ENCODE results near the gene VWA5B2. TPM values are rescaled to one million over a fixed set of nuclear protein-coding genes. Genes with fewer than 3 reads are reported as not detected.
A peak's percentile ranks its signal among the peaks of the same experiment; 100 is the strongest.

The VWA5B2 gene
- 10 to 100 TPM in 1 of 2 donors, 1 to 10 TPM in 1; 6.0 to 15.8 TPM for total RNA-seq

- Histone ChIP-seq H3K4me3 (peak within 1 kb of the TSS; percentile 20 to 31), H3K27ac (no peak within 1 kb of the TSS), H3K27me3 (no peaks in the 10 kb centered on the region), H3K4me1 (peaks cover 25% of the 10 kb centered on the region), H3K9me3 (no peaks in the 10 kb centered on the region), H3K36me3 (replicated peaks in 1 of 2; ENCODE audit: insufficient read depth in 1 of 2, low read depth in 2 of 2) (no peaks in the 10 kb centered on the region)
- intact Hi-C loops (cut with DNase I) = no loop called here
- WGBS, 2 donors = 1% methylated on average over 19 to 48 of the region's 66 CpGs
- TF ChIP-seq POLR2A (IDR thresholded peaks at IDR 0.05) (peak in 2 of 3 donors; percentile 33 to 56), CTCF (IDR thresholded peaks at IDR 0.05) (peak in 6 of 7 experiments; percentile 15 to 65 (median 34))
- peak; percentile 82 for ATAC-seq
- peak; percentile 63 to 83 (median 74) for DNase-seq
These were observed at the start of gene VWA5B2 for GRCh38 chr3:184229394-184230080. VWA5B2 (plus strand) TSS chr3:184229585; CDS start chr3:184230529, 944 bp downstream.

- no peak for TF ChIP-seq POLR2A (IDR thresholded peaks at IDR 0.05)
- no peak for TF ChIP-seq CTCF (IDR thresholded peaks at IDR 0.05)
- H3K27ac ChIP-seq = no peak overlapping the region
- H3K4me3 ChIP-seq = no peak overlapping the region
- H3K4me1 ChIP-seq = peaks cover 32% of the 10 kb centered on the region
- intact Hi-C loops (cut with DNase I) = no loop called here
- no peaks in the 10 kb centered on the region for H3K9me3 ChIP-seq
- WGBS, 2 donors = 58 to 80% methylated on average over 2 to 6 of the region's 6 CpGs
- ATAC-seq (no peak), DNase-seq (no peak)
- H3K36me3 ChIP-seq (replicated peaks in 1 of 2; ENCODE audit: insufficient read depth in 1 of 2, low read depth in 2 of 2) = peaks cover 16 to 42% of the 10 kb centered on the region in 2 donors
- no peaks in the 10 kb centered on the region for H3K27me3 ChIP-seq
These were observed 49.2 kb upstream of the VWA5B2 start for GRCh38 chr3:184180165-184180564.

GRCh38 chr3:184181596-184181995 is 47.8 kb upstream of the VWA5B2 start:
- H3K4me3 ChIP-seq = no peak overlapping the region
- DNase-seq (no peak), ATAC-seq (no peak)
- no peaks in the 10 kb centered on the region for H3K9me3 ChIP-seq
- peaks cover 24% of the 10 kb centered on the region for H3K4me1 ChIP-seq
- WGBS, 2 donors = 92 to 93% methylated on average over 9 of the region's 9 CpGs
- no peak overlapping the region for H3K27ac ChIP-seq
- H3K27me3 ChIP-seq = no peaks in the 10 kb centered on the region
- no peak for TF ChIP-seq CTCF (IDR thresholded peaks at IDR 0.05)
- no peak for TF ChIP-seq POLR2A (IDR thresholded peaks at IDR 0.05)
- peaks cover 16 to 42% of the 10 kb centered on the region in 2 donors for H3K36me3 ChIP-seq (replicated peaks in 1 of 2; ENCODE audit: insufficient read depth in 1 of 2, low read depth in 2 of 2)
- intact Hi-C loops (cut with DNase I) = no loop called here

GRCh38 chr3:184183679-184184078 is 45.7 kb upstream of the VWA5B2 start:
- ATAC-seq = no peak
- TF ChIP-seq POLR2A (IDR thresholded peaks at IDR 0.05) (no peak), CTCF (IDR thresholded peaks at IDR 0.05) (no peak)
- intact Hi-C loops (cut with DNase I) = no loop called here
- peaks cover 21% of the 10 kb centered on the region for H3K4me1 ChIP-seq
- no peak for DNase-seq
- WGBS, 2 donors = 79 to 86% methylated on average over 5 of the region's 5 CpGs
- no peaks in the 10 kb centered on the region for H3K27me3 ChIP-seq
- H3K4me3 ChIP-seq = no peak overlapping the region
- H3K36me3 ChIP-seq (replicated peaks in 1 of 2; ENCODE audit: insufficient read depth in 1 of 2, low read depth in 2 of 2) = peaks cover 16 to 45% of the 10 kb centered on the region in 2 donors
- no peak overlapping the region for H3K27ac ChIP-seq
- H3K9me3 ChIP-seq = no peaks in the 10 kb centered on the region

Data from body of pancreas (tissue), 4 donors.